Trophoblast cell (in vitro differentiated cells and primary cell): ENCODE data around the gene MAPK12.

ENCODE experiments used
- DNase-seq, 2 donors: peaks; one replicate each; pipeline ENCODE4 v3.0.0-alpha.2; 2016
- H2AFZ ChIP-seq: 2 replicates; pipeline ENCODE4 v1.6.1; 2013; ENCODE audit warnings: low read length, moderate library complexity, mild to moderate bottlenecking; ENCODE audit not compliant: insufficient read depth, poor library complexity
- H2AK5ac ChIP-seq: 2 replicates; pipeline ENCODE4 v1.6.1; 2013; ENCODE audit warnings: mild to moderate bottlenecking, low read length
- H2BK120ac ChIP-seq: 2 replicates; pipeline ENCODE4 v1.6.1; 2013; ENCODE audit warnings: low read length, mild to moderate bottlenecking, moderate library complexity; ENCODE audit not compliant: insufficient read depth, poor library complexity
- H2BK12ac ChIP-seq: 2 replicates; pipeline ENCODE4 v1.6.1; 2013; ENCODE audit warnings: mild to moderate bottlenecking, low read length, moderate library complexity
- H2BK5ac ChIP-seq: 2 replicates; pipeline ENCODE4 v1.6.1; 2013; ENCODE audit warnings: low read length, low read depth, moderate library complexity, mild to moderate bottlenecking; ENCODE audit not compliant: poor library complexity
- H3K14ac ChIP-seq: 2 replicates; pipeline ENCODE4 v1.6.1; 2013; ENCODE audit warnings: mild to moderate bottlenecking, low read length
- H3K18ac ChIP-seq: 2 replicates; pipeline ENCODE4 v1.6.1; 2013; ENCODE audit warnings: mild to moderate bottlenecking, low read length
- H3K23ac ChIP-seq: 2 replicates; pipeline ENCODE4 v1.6.1; 2013; ENCODE audit warnings: low read length
- H3K27ac ChIP-seq: 2 replicates; pipeline ENCODE4 v1.5.1; 2013; ENCODE audit warnings: low read depth, mild to moderate bottlenecking, inconsistent platforms, low read length, moderate library complexity
- H3K27me3 ChIP-seq: 2 replicates; pipeline ENCODE4 v1.6.1; 2013; ENCODE audit warnings: inconsistent platforms, mild to moderate bottlenecking, low read length, moderate library complexity; ENCODE audit not compliant: insufficient read depth
- H3K36me3 ChIP-seq, 2 experiments: 1 replicate in 1 of 2; 2 replicates in 1 of 2; pipeline ENCODE4 v1.6.1; 2013; ENCODE audit warnings: low read length in 2 of 2, mild to moderate bottlenecking in 2 of 2, moderate library complexity in 1 of 2; ENCODE audit not compliant: insufficient read depth in 2 of 2, control insufficient read depth in 1 of 2
- H3K4ac ChIP-seq: 2 replicates; pipeline ENCODE4 v1.6.1; 2013; ENCODE audit warnings: low read depth, mild to moderate bottlenecking, low read length, moderate library complexity
- H3K4me1 ChIP-seq, 2 experiments: 1 replicate in 1 of 2; 2 replicates in 1 of 2; pipeline ENCODE4 v1.6.1; 2013; ENCODE audit warnings: low read length in 2 of 2, mild to moderate bottlenecking in 2 of 2, moderate library complexity in 1 of 2; ENCODE audit not compliant: insufficient read depth in 2 of 2, control insufficient read depth in 1 of 2
- H3K4me2 ChIP-seq: 2 replicates; pipeline ENCODE4 v1.6.1; 2013; ENCODE audit warnings: inconsistent platforms, mild to moderate bottlenecking, low read length, moderate library complexity
- H3K4me3 ChIP-seq: 2 replicates; pipeline ENCODE4 v1.5.1; 2013; ENCODE audit warnings: mild to moderate bottlenecking, low read depth, low read length, inconsistent platforms
- H3K79me1 ChIP-seq: one replicate; pipeline ENCODE4 v1.6.1; 2013; ENCODE audit warnings: low read length
- H3K79me2 ChIP-seq: 2 replicates; pipeline ENCODE4 v1.6.1; 2013; ENCODE audit warnings: low read length, mild to moderate bottlenecking; ENCODE audit not compliant: control insufficient read depth, insufficient read depth, poor library complexity
- H3K9ac ChIP-seq: 2 replicates; pipeline ENCODE4 v1.6.1; 2013; ENCODE audit warnings: mild to moderate bottlenecking, low read length
- H3K9me3 ChIP-seq: 2 replicates; pipeline ENCODE4 v1.6.1; 2013; ENCODE audit warnings: low read depth, mild to moderate bottlenecking, control low read depth, inconsistent platforms, low read length; ENCODE audit not compliant: insufficient read depth
- H4K12ac ChIP-seq: 2 replicates; pipeline ENCODE4 v1.6.1; 2013; ENCODE audit warnings: low read depth, mild to moderate bottlenecking, low read length, moderate library complexity
- H4K8ac ChIP-seq: 2 replicates; pipeline ENCODE4 v1.6.1; 2013; ENCODE audit warnings: low read depth, mild to moderate bottlenecking, low read length, moderate library complexity
- H4K91ac ChIP-seq: one replicate; pipeline ENCODE4 v1.6.1; 2013; ENCODE audit warnings: low read depth, mild to moderate bottlenecking, low read length, moderate library complexity
- WGBS: extraction: QIAGEN DNeasy Blood & Tissue Kit; methylation state at CpG from one replicate; pipeline ENCODE4 v1.1.7; 2013; ENCODE audit warnings: missing lambda C conversion rate; ENCODE audit not compliant: insufficient read length, insufficient coverage; ENCODE audit errors: extremely low coverage; 5-methylcytosine and 5-hydroxymethylcytosine counted together

The MAPK12 gene

GRCh38 chr22:50250555-50251476 is 10.7 kb downstream of the MAPK12 start, which contains the start of gene HDAC10:
Gene HDAC10, minus strand, starts transcription at chr22:50251265. Its CDS starts 233 bp downstream, at chr22:50251032.
- H2BK12ac ChIP-seq = peak within 1 kb of the TSS; percentile 19
- peak within 1 kb of the TSS; percentile 57 for H3K9ac ChIP-seq
- H3K27ac ChIP-seq = peak within 1 kb of the TSS; percentile 50
- H4K12ac ChIP-seq = peak within 1 kb of the TSS; percentile 87
- H3K4me2 ChIP-seq = peak within 1 kb of the TSS; percentile 88
- peak within 1 kb of the TSS; percentile 87 for H3K18ac ChIP-seq
- WGBS = no CpG with 5 or more reads among the region's 81 CpGs
- peaks cover 8 to 15% of the 10 kb centered on the region in 2 experiments for H3K4me1 ChIP-seq
- H3K9me3 ChIP-seq = peaks cover 3% of the 10 kb centered on the region
- peak within 1 kb of the TSS; percentile 91 for H3K14ac ChIP-seq
- H3K23ac ChIP-seq = no peak within 1 kb of the TSS
- peak within 1 kb of the TSS; percentile 50 for H2BK120ac ChIP-seq
- H2BK5ac ChIP-seq = peak within 1 kb of the TSS; percentile 32
- H2AK5ac ChIP-seq = peak within 1 kb of the TSS; percentile 84
- peak within 1 kb of the TSS; percentile 94 for H4K8ac ChIP-seq
- peak within 1 kb of the TSS; percentile 66 for H3K4ac ChIP-seq
- peaks cover 7% of the 10 kb centered on the region for H3K79me1 ChIP-seq
- H2AFZ ChIP-seq = peak within 1 kb of the TSS; percentile 83
- DNase-seq = peak; percentile 74 to 86
- peaks cover 23 to 28% of the 10 kb centered on the region in 2 experiments for H3K36me3 ChIP-seq
- H3K79me2 ChIP-seq = peaks cover 5% of the 10 kb centered on the region
- H3K4me3 ChIP-seq = peak within 1 kb of the TSS; percentile 83
- H4K91ac ChIP-seq = peak within 1 kb of the TSS; percentile 85
- no peaks in the 10 kb centered on the region for H3K27me3 ChIP-seq

DNA sequence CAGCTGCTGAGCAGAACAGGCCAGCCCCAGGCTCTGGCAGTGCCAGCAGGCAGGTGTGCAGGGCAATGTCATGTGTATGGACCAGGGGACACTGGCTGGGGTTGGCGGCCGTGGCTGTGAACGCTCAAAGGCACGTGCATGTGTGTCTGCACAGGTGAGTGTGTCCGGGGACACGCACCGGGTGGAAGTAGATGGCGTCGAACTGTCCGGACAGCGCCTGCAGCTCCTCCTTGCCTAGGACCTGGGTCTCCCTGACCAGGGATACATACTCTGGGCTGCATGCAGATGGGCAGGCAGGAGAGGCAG is 11.3 kb downstream of the MAPK12 start:
- WGBS = no CpG with 5 or more reads among the region's 11 CpGs
- H3K9me3 ChIP-seq = peaks cover 3% of the 10 kb centered on the region
- H2AK5ac ChIP-seq = no peak overlapping the region

DNA sequence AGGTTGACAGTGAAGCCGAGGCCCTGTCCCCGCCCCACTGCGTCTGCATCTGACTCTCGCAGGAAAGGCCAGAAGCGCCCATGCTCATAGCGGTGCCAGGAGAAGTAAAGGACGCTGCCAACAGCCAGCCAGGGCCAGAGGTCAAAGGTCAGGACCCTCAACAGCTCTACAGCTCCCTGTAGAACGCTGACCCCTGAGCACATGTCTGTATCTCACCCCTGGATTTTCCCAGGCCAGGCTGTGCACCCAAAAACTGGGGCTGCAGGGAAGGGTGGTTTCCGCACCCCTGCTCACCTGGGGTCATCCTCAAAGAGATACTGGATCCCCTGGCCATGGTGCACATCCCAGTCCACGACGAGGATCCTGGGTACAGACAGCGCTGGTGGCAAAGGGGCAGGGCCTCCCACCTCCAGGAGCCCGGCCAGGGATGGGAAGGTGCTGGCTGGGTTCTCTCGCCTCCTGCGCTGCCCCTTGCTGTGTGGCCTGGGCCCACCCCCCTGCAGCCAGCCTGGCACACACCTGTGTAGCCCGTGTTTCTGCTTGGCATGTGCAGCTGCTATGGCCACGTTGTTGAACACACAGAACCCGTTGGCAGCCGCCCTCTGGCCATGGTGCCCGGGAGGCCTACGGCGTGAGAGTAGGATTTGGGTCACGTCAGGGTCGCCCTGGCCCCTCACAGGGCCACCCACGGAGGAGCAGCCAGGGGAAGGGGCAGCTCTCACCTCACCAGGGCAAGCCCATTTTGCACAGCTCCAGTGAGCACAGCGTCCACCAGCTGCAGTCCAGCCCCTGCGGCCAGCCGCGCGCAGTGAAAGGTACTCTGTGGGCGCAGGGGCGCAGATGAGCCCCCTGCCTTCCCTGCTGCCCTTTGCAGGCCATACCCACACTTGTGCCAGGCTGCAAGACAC is 11.9 kb downstream of the MAPK12 start:
- Histone ChIP-seq H3K27ac (no peak overlapping the region), H3K4me1 (peaks cover 12 to 20% of the 10 kb centered on the region in 2 experiments), H3K23ac (no peak overlapping the region), H3K79me2 (peaks cover 8% of the 10 kb centered on the region), H3K4ac (no peak overlapping the region), H3K79me1 (peaks cover 12% of the 10 kb centered on the region), H4K8ac (no peak overlapping the region), H3K9ac (no peak overlapping the region), H2BK120ac (no peak overlapping the region), H3K9me3 (peaks cover 3% of the 10 kb centered on the region), H3K36me3 (peaks cover 26 to 29% of the 10 kb centered on the region in 2 experiments), H4K12ac (no peak overlapping the region), H3K27me3 (no peaks in the 10 kb centered on the region), H2AK5ac (no peak overlapping the region), H3K14ac (no peak overlapping the region), H3K4me2 (no peak overlapping the region), H3K18ac (no peak overlapping the region), H2BK5ac (no peak overlapping the region), H3K4me3 (no peak overlapping the region), H2AFZ (no peak overlapping the region), H4K91ac (no peak overlapping the region), H2BK12ac (no peak overlapping the region)
- WGBS = no CpG with 5 or more reads among the region's 32 CpGs
- no peak for DNase-seq

More for the DNA sequence above, 11.3 kb downstream of the MAPK12 start:
- H4K91ac ChIP-seq = no peak overlapping the region
- no peak overlapping the region for H2BK12ac ChIP-seq
- H3K79me2 ChIP-seq = peaks cover 5% of the 10 kb centered on the region
- peaks cover 12 to 20% of the 10 kb centered on the region in 2 experiments for H3K4me1 ChIP-seq
- no peak overlapping the region for H3K4me3 ChIP-seq
- peaks cover 9% of the 10 kb centered on the region for H3K79me1 ChIP-seq
- H2BK5ac ChIP-seq = no peak overlapping the region
- DNase-seq = no peak
- no peaks in the 10 kb centered on the region for H3K27me3 ChIP-seq
- no peak overlapping the region for H4K8ac ChIP-seq
- H2BK120ac ChIP-seq = no peak overlapping the region
- H3K27ac ChIP-seq = no peak overlapping the region
- no peak overlapping the region for H3K4ac ChIP-seq
- no peak overlapping the region for H3K23ac ChIP-seq
- H3K14ac ChIP-seq = no peak overlapping the region
- H4K12ac ChIP-seq = no peak overlapping the region
- H3K9ac ChIP-seq = no peak overlapping the region
- H3K4me2 ChIP-seq = peak overlapping the region; percentile 88
- peaks cover 26 to 29% of the 10 kb centered on the region in 2 experiments for H3K36me3 ChIP-seq
- no peak overlapping the region for H3K18ac ChIP-seq
- H2AFZ ChIP-seq = no peak overlapping the region
